HG03039 (cell line): Measurements from ENCODE around the gene PDE8B.
"Not testable (repeated sequence)": the region's sequence is repeated elsewhere in the genome, so short reads cannot be mapped to it uniquely, and the experiment has no call there.

Experiments used
- ATAC-seq: cut with Tn5 transposase; IDR thresholded peaks from one replicate; pipeline ENCODE4 v1.9.1; 2021; ENCODE audit warnings: mild to moderate bottlenecking, moderate library complexity; ENCODE audit not compliant: unreplicated experiment

Gene PDE8B

DNA sequence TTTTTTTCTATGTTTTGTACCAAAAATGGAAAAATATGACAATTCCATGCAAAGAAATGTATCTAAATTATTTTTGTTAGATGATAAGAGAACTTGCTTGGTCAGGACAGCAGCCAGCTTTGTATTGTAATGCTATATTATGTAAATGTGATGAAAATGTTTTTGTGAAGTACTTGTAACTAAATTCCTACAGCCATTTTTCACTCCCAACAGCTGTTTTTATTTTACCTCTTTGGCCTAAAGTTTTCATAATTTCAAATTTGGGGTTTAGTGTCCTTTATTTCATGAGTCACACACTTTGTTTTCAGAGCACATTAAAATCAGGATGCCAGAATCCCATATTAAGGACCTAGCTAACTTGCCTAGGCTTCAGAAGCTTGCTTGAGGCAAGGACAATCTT lies 217.5 kb downstream of the PDE8B start:
- ATAC-seq: no peak

DNA sequence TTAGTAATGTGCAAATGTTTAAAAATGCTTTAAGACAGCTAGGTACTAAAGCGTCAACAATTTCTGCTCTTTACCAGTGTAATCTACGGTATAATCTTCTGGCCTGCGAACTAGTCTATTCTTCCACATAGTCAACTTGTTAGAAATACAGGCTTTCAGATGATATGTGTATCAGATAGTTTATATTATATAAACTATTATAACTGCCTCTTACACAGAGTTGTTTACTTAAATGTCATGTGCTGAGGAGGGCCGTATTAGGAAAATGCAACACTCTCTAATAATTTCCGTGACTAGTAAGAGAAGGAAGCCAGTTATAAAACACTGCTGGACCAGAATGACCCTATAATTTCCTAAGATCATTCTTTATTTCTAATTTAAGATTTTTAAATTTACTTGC lies 218.0 kb downstream of the PDE8B start:
- no peak for ATAC-seq

DNA sequence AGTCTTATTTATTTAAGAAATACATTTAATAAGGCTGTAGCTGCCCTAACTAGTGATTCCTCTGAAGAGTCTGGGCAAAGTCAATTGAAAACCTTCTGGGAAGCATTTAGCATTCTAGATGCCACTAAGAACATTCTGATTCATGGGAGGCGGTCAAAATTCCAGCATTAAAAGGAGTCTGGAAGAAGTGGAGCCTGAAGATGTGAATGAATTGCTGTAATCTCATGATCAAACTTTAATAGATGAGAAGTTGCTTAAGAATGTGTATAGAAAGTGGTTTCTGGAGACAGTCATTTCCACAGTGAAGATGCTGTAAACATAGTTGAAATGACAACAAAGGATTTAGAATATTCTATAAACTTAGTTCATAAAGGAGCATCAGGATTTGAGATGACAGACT lies 220.2 kb downstream of the PDE8B start:
- ATAC-seq: no peak

DNA sequence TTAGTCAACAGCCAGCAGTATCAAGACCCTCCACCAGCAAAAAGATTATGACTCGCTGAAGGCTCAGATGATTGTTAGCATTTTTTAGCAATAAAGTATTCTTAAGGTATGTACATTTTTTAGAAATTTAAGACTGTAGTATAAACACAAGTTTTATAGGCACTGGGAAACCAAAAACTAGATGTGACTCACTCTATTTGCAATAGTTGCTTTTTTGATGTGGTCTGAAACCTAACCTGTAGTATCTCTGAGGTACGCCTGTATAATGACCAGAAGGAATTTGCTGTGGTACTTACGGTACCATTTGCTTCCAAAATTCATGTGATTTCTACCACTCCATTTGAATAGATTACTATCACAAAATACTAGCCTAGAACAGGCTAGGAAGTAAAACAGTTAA lies 220.8 kb downstream of the PDE8B start:
- ATAC-seq: no peak

DNA sequence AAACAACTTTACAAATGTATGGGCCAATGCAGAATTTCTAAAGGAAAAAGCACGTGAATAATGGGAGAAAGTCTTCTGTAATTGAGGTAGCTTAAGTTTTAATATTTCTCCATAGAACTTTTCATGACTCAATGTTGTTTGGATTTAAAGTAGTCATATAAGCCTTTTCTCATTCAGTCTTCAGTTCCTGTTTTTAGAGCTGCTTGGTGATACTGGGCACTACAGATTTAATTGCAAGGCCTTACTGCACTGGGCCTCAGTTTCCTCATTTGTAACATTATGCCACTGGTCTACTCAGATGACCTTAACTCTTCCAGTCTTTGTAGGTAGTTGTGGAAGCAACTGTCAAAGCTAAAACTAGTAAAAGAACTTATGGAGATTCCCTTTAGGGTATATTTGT lies 221.2 kb downstream of the PDE8B start:
- no peak for ATAC-seq

DNA sequence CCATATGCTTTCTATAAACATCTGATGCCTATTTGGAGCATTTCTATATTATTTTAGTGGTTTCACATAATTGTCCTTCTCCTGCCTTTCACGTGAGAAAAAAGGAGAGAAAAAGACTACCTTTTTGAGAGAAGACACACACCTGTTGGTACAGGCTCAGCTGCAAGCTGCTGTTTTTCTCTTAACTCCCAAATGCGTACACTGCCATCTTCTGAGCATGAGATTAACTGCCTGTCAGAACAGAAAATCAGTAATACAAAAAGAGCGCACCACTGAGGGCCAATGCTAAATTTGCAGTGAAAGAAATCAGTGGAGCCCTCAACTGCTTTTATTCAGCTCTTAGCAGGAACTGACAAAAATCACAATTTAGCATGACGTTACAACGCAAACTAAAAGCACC lies 226.7 kb downstream of the PDE8B start:
- ATAC-seq: no peak

DNA sequence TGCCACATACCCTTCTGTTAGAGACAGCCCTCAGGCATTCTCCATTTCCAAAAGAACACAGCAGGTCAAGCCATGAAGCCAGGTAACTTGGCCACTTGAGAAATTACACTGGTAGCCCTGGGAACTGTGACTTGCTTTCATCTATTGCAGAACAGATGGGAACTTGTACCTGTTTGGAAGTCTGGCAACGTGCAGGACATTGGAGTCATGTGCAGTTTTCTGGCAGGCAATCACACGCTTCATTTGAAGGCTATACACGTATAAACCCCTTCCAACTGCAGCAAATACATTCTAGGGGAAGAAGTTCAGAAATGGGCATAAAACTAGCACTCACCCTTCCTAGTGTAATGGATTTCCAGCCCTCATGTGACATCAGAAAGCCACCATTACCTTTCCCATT lies 227.6 kb downstream of the PDE8B start:
- ATAC-seq: no peak

DNA sequence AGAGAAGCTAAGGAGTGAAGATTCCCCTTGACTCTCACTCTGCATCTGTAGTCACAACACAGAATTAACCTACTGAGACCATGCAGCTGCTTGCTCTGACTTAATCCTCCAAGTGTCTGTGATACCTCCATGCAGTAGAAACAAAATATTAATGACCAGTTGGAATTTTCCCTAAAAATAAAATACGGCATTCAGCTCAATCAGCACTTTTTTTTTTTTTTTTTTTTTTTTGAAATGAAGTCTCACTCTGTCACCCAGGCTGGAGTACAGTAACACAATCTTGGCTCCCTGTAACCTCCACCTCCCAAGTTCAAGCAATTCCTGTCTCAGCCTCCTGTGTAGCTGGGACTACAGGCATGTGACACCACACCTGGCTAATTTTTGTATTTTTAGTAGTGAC lies 233.2 kb downstream of the PDE8B start:
- no peak for ATAC-seq

DNA sequence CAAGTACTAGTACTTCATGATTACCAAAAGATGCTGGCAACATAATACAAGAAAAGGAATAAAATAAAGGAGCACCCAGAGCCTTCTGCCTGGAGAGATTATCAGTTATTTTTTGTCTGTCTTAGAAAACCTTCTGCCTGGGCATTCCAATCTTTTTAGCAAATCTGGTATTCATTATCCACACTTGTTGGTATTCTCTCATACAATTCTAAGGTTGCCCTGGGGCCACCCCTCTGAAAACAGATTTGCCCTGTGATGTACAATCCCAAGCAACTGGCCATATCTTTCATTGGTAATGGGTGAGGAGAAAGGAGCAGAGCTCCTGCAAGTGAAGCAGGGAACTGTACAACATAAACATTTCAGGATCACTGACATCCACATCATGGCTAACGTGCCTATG lies 233.9 kb downstream of the PDE8B start:
- no peak for ATAC-seq

DNA sequence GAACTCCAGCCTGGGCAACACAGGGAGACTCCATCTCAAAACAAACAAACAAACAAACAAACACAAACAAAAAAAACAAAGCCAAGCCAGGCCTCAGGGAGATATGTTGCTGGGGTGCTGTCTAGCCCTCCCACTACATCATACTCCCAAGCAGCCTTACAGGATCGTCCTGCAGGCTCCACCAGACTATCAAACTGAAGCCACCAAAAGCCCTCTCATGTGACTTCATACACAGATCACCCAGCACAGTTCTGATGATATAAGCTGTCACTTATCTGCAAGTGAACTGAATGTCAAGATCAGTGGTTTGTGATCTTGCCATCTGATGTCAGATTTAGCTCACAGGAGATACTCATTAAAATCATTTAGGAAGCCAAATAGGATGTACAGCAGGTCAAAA lies 238.4 kb downstream of the PDE8B start:
- ATAC-seq: no peak

DNA sequence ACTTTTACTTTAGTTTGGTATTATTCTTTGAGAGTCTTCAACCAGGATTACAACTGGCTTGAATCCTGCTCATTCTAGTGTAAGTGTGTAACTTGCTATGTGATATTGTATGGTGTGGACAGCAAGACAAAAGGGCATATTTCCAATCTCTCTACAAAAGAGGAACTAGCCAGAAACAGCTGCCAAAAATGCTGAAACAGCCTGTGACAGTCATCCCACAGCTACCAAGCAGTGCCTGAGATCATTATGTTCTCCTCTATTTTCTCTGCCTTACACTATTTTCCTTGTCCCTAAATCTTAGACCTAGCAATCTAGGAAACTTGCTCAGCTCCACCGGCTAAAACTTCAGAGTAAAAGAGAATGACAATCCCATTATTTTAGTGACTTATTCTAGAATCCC lies 238.8 kb downstream of the PDE8B start:
- no peak for ATAC-seq

DNA sequence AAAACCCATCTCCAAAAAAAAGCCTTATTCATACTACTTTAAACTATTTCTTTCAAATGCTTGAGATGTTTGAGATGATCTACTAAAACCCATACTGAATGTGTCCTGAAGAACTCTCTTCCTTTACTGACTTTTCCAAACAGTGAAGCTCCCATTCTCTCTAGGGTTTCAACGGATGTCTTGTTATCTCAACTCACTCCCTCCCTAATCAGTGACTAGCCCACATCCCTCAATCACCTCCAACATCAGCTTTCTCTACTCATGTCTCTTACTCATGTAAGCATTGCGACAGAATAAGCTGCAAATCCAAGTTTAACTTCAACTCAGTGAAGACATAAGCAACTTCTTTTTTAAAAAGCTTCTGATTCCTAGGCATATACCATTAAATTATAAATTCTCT lies 239.5 kb downstream of the PDE8B start:
- ATAC-seq: no peak

DNA sequence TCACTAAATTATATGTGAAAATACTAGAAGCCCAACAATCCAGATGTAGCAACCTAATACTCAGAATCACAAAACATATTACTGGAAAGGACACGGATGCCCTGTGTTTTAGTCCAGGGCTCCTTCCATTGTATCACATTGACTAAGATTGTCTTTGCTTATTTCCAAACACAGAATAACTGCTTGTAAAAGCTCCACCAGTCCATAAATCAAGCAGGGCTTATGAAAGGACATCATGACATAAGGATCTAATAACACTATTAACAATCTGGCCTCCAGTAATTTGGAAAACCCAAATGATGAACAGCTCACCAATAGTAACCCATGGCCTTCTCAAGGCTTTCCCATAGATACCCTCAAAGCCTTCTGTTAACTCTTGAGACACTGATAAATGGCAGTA lies 241.9 kb downstream of the PDE8B start:
- no peak for ATAC-seq

DNA sequence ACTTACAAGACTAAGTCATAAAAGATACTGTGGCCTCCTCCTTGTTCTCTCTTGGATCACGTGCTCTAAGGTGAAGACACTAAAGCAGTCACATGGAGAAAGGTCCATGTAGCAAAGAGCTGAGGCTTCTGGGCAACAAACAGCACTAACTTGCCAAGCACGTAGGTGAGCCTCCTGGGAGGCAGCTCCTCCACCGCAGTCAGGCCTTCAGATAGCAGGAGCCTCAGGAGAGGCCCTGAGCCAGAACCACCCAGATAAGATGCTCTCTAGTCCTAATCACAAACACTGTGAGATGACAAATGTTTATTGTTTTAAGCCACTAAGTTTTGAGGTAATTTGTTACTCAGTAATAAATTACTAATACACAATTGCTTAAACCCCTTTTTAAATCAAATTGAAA lies 243.6 kb downstream of the PDE8B start:
- ATAC-seq: no peak

DNA sequence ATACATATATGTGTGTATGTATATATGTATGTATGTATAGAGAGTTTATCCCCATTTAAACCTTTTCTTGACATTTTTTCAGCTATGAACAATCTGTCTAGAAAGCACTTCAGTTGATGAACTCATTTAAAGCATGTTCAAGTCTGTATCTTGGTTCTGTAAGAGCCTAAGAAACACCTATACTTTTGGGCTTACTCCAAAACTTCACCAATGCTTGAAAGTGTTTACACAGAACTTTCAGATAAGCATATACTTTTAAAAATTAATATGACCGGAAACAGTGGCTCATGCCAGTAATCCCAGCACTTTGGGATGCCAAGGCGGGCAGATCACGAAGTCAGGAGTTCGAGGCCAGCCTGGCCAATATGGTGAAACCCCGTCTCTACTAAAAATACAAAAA lies 250.8 kb downstream of the PDE8B start:
- ATAC-seq: no peak

DNA sequence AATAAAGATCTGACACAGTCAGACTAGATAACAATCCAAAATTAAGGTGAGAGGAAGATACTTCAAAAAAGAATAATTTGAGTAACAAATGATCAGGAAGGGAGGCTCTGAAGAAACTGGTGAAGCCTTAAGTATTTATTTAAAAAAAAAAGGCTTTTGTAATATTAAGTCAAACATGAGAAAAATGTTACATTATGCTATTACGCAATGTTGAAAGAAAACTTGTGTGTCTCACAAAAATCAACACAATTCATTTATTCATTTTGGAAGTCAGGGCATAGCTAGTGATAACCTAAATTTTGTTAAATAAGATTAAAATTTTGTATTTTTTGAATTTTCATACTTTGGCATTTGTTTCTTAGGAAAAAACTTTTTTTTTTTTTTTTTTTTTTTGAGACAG lies 253.4 kb downstream of the PDE8B start:
- no peak for ATAC-seq

DNA sequence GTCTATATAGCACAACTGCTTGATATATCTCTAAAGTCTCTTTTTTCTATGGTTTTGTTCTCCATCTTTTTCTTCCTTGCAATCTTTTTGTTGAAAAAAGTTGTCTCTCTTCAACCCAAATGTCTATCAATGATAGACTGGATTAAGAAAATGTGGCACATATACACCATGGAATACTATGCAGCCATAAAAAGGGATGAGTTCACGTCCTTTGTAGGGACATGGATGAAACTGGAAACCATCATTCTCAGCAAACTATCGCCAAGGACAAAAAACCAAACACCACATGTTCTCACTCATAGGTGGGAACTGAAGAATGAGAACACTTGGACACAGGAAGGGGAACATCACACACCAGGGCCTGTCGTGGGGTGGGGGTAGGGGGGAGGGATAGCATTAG lies 258.4 kb downstream of the PDE8B start:
- not testable (repeated sequence) for ATAC-seq

DNA sequence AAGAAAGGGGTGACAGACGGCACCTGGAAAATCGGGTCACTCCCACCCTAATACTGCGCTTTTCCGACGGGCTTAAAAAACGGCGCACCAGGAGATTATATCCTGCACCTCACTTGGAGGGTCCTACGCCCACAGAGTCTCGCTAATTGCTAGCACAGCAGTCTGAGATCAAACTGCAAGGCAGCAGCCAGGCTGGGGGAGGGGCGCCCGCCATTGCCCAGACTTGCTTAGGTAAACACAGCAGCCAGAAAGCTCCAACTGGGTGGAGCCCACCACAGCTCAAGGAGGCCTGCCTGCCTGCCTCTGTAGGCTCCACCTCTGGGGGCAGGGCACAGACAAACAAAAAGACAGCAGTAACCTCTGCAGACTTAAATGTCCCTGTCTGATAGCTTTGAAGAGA lies 264.6 kb downstream of the PDE8B start:
- ATAC-seq: not testable (repeated sequence)
